ENCODE data around the gene NEU4.
"Not testable (repeated sequence)": the region's sequence is repeated elsewhere in the genome, so short reads cannot be mapped to it uniquely, and the experiment has no call there.

Gene NEU4

DNA sequence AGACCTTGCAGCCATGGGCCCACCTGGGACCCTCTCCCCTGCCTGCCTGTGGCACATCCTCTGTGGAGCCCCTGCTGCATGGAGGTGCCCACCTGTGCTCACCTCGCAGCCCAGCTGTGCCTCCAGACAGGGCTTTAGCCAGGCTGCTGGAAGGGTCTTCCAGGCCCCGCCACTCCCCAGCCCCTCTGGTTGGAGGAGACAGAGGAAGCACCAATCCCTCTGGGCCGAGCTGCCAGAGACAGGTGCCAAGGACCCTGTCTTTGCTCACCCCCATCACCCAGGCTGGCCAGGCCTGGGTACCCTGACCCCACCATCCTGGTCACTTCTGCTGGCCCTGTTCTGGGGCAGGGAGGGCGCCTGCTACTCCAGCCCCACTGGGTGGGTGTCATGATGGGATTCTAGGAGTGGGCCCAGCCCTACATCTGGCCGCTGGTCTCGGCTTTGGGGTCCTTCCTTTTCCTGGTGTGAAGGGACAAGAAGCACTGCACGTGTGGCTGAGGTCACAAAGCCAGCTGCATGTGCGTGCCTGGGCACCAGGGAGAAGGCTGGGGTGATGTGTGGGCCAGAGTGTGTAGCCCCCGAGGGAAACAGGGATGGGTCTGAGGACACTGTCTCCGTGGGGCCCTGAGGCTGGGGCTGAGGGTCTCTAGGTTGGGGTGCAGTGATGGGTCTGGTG lies 9.3 kb upstream of the NEU4 start:
- DNase-seq: no peak

DNA sequence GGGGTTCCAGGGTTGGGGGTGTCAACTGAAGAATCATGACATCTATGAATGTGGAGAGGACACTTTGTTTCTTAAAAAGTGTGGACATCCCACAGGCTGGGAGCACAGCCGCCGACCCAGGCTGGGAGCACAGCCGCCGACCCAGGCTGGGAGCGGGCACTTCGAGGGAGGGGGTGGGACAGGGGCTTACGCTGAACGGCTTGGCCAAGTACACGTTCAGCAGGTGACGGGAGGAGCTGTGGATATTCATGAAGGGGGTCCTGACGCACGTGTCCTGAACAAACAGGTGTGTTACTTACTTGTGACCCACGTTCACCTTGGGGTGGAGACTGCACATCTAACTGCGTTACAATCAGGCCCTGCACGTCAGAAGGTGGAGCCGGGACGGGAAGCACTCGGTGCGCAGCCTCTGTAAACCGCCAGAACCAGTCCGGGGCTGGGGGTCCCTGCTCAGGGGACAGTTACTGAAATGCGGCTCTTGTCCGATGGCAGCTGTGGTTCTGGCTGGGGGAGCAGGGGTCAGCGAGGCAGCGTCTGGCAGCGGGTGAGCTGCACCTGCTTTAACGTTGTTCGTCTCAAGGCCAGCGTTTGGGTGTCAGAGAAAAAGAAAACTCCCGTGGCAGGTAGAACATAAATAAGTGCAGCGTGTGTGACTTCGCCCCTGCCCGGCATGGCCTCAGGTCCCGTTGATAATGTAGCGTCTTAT lies 8.6 kb upstream of the NEU4 start:
- not testable (repeated sequence) for DNase-seq

DNA sequence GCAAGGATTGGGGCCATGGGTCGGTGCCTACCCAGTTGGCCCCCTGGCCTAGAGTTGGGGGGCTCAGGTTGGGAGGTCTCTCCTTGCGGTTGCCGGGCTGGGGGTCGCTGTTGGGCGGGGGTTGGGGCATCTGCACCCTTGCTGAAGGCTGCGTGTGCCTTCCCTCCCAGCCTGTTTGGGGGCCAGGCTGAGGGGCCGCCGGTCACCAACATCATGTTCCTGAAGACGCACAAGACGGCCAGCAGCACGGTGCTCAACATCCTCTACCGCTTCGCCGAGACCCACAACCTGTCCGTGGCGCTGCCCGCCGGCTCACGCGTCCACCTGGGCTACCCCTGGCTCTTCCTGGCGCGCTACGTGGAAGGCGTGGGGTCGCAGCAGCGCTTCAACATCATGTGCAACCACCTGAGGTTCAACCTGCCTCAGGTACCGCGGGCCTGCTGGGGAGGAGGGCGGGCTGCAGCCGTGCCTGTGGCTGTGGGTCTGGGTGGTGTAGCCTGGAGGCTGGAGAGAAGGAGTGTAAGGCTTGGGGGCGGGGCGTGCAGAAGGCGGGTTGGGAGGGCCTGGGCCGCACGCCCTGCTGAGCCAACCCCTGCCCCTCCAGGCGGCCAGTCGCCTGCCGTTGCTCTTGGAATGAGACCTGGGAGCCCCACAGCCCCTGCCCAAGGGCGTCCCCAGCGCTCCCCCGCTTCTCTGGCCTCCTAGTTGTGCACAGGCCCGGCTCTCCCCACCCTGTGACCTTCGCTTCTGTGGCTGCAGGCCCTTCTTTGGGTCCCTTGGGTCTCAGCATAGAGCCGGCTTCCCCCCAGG lies 7.2 kb upstream of the NEU4 start:
- DNase-seq: no peak

DNA sequence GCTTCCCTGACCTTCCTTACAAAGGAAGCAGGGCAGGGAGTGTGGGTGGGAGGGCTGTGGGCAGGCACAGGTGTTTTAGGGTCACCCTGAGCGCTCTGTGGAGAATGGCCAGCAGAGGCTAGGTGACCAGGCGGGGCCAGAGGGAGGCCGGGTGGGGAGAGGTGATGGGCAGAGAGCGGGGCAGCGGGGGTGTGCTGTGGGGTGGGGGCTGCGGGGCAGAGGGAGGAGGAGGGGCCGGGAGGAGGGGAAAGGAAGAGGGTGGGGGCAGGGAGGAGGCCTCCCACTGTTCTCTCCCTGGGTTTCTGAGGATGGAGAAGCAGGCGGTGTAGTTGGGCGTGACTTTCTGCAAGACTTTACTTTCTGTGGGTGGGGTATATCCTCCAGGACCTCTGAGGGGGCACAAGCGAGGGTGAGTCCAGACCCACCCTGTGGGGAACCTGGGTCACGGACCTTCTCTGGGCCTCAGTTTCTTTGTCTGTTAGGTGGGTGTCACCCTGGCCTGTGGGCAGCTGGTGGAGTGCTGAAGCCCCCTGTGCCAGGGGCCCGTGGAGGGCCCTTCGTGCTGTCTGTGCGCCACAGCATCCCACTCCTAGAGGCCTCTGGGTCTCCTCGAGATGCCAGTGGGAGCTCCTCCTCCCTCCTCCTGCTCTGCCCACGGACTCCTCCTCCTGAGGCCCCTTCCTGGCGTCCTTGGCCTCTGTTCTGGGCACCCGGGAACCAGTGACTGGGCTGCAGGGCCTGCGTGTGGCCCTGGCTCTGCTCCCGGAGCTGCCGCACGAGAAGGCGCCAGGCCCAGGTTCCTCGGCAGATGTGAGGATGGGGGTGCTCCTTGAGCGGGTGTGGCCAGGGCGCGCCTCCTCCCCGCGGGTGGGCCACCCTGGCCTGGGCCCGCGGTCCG lies 6.3 kb upstream of the NEU4 start:
- no peak for DNase-seq

DNA sequence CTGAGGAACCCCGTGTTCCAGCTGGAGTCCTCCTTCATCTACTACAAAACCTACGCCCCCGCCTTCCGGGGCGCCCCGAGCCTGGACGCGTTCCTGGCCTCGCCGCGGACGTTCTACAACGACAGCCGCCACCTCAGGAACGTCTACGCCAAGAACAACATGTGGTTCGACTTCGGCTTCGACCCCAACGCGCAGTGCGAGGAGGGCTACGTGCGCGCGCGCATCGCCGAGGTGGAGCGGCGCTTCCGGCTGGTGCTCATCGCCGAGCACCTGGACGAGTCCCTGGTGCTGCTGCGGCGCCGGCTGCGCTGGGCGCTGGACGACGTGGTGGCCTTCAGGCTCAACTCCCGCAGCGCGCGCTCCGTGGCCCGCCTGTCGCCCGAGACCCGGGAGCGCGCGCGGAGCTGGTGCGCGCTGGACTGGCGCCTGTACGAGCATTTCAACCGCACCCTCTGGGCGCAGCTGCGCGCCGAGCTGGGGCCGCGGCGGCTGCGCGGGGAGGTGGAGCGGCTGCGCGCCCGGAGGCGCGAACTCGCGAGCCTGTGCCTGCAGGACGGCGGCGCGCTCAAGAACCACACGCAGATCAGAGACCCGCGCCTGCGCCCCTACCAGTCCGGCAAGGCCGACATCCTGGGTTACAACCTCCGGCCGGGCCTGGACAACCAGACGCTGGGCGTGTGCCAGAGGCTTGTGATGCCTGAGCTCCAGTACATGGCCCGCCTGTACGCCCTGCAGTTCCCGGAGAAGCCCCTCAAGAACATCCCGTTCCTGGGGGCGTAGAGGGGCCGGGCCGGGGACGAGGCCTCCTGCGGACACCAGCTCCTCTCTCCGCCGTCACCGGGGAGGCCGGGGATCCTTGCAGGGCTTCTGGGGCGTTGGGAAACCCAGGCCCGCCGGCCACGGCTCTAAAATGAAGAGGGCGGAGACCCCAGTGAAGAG lies 5.3 kb upstream of the NEU4 start:
- peak; percentile 34 for DNase-seq

DNA sequence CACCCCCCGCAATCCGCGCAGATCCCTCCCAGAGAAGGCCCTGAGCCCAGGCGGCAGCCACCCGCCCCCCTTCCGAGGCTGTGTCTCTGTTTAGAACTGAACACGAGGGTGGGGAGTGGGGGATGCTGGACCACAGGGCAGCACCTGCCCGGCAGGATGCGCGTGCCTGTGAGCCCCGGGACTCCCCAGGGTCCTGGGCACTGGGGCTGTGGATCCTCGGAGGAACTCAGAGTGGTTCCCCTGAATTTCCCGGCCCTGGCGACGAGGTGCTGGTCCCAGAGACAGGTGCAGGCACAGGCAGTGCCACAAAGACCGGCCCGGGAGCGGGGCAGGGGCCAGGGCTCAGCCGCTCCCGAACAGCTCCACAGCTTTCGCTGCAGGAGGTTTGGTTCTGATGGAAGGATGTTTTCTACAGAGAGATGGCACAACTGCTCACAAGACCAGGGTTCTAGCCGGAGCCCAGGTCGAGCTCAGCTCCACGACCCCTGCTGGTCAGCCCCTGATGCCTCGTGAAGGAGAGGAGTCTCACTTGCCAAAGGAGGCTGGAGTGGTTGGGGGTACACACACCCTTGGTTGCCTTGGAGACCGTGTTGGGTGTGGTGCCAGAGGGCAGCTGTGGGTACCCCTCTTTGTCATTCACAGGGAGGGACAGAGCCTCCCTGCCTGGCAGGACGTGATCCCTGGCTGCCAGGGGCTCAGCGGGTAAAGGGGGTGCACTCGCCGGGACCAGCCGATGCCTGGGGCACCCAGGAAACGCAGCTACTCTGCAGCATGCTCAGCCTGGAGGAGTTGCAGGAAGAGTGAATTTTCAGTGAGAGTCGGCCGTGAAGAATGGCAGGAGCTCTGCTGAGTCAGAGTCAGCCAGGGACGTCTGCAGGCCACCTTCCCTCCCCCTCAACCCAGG lies 4.4 kb upstream of the NEU4 start:
- DNase-seq: peak; percentile 52

DNA sequence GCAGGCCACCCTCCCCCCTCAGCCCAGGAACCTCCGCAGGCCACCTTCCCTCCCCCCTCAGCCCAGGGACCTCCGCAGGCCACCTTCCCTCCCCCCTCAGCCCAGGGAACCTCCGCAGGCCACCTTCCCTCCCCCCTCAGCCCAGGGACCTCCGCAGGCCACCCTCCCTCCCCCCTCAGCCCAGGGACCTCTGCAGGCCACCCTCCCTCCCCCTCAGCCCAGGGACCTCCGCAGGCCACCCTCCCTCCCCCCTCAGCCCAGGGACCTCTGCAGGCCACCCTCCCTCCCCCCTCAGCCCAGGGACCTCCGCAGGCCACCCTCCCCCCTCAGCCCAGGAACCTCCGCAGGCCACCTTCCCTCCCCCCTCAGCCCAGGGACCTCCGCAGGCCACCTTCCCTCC lies 2.8 kb upstream of the NEU4 start:
- DNase-seq: not testable (repeated sequence)

DNA sequence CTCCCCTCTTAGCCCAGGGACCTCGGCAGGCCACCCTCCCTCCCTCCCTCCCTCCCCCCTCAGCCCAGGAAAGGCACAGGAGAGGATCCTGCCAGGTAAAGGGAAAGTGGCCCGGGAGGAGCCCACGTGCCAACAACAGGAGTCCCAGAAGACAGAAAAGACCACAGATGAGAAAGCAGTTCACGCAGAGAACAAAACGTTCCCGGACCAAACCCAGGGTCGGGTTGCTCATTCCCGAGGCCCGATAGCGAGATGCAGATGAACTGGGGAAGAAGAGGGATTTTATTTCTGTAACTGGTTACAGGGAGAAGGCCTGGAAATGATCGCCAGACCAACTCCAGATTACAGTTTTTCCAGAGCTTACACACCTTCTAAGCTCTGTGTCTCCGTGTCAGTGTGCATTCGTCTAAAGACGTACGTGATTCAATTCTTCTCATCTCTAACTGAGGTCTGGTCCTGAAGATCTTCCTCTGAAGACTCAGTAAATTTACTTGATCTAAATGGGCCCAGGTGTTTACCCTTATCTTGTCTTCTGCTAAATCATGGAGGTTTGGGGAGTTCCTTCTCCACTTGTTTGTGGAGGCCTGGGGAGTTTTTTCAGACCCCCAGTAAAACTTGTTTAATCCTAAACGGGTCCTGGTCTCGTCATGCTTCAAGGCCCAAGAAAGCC lies 807 bp upstream of the NEU4 start:
- DNase-seq: no peak

DNA sequence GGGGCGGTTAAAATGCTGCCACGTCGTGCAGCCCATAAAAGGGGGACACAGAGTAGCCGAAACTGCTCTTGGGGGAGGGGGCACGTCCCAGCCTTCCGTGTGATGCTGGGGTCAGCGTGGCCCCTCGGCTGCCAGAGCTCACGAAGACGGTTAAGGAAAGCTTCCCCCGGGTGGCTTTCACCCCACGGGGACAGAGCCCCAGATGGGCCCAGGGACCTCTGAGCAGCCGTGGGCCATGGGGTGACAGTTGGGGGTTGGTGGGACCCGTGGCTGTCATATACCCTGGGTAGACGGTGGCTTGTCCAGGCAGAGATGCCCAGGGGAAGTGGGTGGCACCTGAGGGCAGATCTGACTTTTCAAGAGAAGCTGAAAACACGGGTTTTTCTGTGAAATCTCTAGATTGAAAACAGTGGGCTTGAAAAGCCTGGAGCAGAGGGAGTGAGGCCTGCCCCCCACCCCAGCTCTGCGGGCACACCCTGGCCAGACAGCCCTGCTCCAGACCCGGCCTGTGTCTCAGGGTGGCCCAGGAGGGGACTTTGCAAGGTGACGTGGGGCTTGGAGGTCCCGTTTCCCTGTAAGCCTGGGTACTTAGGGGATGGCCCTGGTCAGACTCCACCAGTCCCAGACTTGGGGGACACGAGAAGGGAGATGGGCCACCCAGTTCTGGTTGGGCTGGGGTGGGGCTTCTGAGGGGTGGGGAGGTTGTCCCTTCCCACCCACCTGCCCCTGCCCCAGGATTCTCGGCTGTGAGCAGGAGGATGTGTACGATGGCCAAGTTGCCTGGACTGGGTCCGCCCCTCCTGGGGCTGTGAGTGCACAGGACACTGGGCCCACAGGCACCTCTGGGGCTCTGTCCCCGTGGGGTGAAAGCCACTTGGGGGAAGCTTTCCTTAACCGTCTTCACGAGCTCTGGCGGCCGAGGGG lies 652 bp downstream of the NEU4 start:
- no peak for DNase-seq

DNA sequence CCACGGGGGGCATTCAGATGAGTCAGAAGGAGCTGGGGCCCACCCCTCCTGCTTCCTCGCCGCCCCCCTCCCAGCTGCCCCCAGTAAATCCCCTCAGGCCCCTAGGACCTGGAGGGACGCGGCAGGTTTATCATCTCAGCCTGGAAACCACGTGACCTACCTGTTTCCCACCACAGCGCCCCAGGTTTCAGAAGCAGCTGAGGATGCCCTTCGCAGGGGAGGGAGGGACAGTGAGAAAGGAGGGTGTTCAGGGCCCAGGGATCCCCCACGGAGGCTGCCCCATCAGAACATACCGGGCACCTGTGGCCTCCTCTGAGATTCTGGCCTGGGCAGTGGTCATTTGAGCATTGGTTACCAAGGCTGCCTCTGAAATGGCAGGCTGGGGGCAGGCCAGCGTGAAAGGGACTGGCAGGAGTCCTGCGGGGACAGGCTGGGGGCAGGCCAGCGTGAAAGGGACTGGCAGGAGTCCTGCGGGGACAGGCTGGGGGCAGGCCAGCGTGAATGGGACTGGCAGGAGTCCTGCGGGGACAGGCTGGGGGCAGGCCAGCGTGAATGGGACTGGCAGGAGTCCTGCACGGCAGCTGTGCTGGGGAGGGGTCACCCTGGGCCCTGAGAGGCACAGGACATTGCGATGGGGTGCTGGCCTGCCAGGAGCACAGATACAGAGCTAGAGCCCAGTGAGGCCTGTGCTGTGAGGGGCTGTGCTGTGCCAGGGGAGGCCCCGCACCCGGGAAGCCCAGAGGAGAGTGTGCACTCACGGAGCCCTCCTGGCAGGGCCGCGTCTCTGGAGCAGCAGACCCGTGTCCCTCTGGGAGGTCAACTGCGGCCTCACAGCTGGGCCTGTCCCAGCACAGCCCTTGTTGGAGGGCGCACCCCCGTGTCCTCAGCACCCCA lies 1.6 kb downstream of the NEU4 start:
- no peak for DNase-seq

DNA sequence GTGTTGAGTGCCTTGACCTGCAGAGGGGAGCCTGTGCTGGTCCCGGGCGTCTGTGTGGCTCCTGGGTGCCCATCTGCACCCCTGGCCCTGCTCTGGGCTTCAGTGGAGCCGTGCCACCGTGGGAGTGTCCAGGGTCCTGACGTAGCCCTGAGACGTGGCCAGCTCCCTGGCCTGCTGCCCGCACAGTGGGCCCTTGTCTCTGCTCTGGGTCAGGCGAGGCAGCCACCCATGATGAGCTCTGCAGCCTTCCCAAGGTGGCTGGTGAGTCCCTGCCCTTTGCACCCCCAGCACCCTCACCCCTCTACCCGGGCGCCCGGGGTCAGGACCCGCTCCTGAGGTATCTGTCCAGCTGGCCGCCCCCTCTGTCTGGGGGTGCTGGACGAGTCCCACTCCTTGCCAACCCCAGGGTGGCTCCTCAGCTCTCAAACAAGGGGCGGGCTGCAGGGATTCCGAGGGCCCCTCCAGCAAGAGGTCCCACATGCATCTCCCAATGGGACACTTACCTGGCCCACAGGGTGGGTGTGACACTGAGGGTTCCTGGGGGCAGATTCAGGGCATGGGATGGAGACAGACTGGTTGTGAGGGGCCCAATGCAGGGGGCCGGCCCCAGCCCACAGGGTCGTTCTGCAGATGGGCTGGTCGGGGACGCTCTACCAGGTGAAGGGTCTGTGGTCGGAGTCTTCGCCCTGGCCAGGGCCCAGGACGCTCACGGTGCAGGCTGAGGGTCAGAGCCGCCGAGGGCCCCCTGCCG lies 2.4 kb downstream of the NEU4 start:
- no peak for DNase-seq

DNA sequence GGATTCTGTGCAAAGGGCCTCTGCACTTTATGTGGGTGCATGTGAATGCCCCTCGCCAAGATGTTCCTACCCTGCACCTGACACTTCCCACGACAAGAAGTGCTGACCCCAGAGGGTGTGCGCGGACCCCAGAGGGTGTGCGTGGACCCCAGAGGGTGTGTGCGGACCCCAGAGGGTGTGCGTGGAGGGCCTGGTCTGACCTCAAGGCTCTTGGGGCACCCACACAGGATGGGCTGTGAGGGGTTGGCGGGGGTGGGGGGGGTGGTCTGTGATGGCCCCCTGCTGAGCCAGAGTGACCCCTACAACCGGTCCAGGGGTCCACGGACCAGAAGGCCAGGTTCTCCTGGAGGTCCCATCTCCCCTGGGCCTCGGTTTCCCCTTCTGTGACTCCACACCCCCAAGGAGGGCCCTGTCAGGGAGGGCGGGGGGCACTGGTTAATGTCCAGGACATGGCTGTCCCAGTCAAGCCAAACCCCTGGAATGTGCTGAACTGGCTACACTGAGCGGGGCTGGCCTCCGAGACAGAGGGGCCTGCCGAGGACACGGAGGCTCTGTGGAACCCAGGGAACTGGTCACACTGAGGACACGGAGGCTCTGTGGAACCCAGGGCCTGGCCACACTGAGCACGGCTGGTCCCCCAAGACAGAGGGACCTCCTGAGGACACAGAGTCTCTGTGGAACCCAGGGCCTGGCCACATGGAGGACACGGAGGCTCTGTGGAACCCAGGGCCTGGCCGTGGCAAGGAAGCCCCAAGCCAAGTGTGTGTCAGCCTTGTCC lies 3.1 kb downstream of the NEU4 start:
- no peak for DNase-seq

DNA sequence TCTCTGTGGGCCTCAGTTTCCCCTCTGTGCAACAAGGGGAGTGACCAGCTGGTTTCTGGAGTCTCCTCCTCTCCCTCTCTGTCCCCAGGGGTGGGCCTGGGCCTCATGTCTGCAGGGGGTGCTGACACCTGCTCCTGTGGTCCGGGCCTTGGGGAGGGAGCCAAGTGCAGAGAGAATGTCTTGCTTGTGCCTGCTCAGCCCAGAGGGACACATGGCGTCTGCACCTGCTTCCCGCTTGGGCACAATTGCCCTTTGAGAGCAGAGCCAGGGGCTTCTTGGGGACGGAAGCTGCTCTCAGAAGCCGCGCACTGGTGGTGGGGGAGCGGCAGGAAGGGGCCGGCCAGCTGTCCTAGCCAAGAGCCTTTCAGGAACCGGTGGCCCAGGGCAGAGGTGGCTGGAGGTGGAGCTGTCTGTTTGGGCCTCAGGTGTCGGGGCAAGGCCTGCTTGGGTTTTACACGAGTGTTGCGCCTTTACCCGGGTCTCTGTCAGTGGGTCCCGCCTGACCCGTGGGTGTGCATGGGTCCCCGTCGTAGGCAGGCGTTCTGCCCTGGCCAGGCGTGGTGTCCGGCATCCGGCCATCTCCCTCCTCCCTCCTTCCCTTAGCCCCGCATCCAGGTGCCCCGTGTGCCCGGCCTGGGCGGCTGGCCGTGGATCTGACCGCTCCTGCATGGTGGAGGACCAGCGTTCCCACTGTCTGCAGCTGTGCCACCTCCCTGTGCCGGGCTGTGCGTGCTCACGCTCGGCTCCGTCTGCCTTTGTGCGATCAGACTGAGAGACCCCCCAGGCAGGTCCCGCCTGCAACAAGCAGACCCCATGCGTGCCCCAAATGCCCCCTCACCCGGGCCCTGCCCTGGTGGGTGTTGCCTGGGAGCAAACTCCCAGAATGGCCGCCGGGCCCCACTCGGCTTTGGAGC lies 4.0 kb downstream of the NEU4 start:
- DNase-seq: no peak

DNA sequence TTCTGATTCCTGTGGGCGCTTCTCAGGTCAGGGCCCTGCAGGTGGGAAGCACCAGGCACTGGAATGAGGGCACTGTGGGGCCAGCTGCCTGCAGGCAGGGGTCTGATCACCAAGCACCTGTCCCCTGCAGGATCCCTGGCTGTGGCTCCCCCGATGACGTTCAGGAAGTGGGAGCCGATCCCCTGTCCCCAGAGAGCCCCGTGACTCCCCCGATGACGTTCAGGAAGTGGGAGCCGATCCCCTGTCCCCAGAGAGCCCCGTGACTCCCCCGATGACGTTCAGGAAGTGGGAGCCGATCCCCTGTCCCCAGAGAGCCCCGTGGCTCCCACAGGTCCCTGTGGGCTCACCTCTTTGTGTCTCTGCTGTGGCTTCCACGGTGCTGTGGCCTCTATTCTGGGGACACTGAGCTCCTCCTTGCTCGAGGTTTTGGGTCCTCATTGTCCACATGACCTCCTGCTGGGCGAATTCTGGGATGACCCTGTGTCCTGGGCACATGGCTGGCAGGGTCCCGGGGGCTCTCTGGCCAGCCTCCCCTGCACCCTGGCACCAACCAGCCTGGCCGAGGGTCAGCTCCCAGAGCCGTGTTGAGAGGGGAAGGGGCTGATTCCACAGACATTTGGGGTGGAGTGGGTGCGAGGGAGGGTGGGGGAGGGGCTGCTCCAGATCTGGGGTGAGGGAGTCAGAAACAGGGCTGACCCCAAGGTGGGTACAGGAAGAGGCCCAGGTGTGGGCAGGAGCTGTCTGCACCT lies 4.8 kb downstream of the NEU4 start:
- no peak for DNase-seq

DNA sequence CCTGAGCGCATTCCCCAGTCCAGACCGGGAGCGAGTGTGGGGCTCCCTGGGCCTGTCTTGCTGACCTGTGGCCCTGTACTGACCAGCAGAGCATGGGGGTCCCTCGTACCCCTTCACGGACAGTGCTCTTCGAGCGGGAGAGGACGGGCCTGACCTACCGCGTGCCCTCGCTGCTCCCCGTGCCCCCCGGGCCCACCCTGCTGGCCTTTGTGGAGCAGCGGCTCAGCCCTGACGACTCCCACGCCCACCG lies 5.3 kb downstream of the NEU4 start:
- DNase-seq: no peak
